Muscle of leg (tissue), 11 donors: ENCODE measurements around the gene DNAJC5G. TPM values are rescaled to one million over a fixed set of nuclear protein-coding genes. Genes with fewer than 3 reads are reported as not detected.
A peak's percentile ranks its signal among the peaks of the same experiment; 100 is the strongest.
"Not testable (repeated sequence)": the region's sequence is repeated elsewhere in the genome, so short reads cannot be mapped to it uniquely, and the experiment has no call there.

ENCODE experiments used
- DNase-seq: peaks from one replicate; pipeline ENCODE4 v3.0.0; 2013
- H3K27ac ChIP-seq: one replicate; pipeline ENCODE4 v1.5.1; 2013; ENCODE audit warnings: mild to moderate bottlenecking, low read length, control low read depth
- H3K27me3 ChIP-seq: one replicate; pipeline ENCODE4 v1.6.1; 2013; ENCODE audit warnings: low read length; ENCODE audit not compliant: control insufficient read depth, insufficient read depth
- H3K36me3 ChIP-seq: one replicate; pipeline ENCODE4 v1.6.1; 2013; ENCODE audit warnings: low read length; ENCODE audit not compliant: control insufficient read depth, insufficient read depth
- H3K4me1 ChIP-seq: one replicate; pipeline ENCODE4 v1.6.1; 2013; ENCODE audit warnings: low read length; ENCODE audit not compliant: control insufficient read depth, insufficient read depth
- H3K4me3 ChIP-seq: one replicate; pipeline ENCODE4 v1.5.1; 2013; ENCODE audit warnings: low read length, control low read depth
- H3K9me3 ChIP-seq: replicated peaks from 2 replicates; pipeline ENCODE4 v1.6.1; 2013; ENCODE audit warnings: low read depth, low read length; ENCODE audit not compliant: control insufficient read depth
- WGBS: methylation state at CpG from one replicate; pipeline ENCODE4 v1.1.5; 2013; ENCODE audit warnings: missing lambda C conversion rate; ENCODE audit not compliant: insufficient coverage; 5-methylcytosine and 5-hydroxymethylcytosine counted together
- polyA plus RNA-seq, 8 donors: library from polyadenylated mRNA; unstranded; fragments of 120-200 nt; gene quantifications; one replicate each; pipeline versions ENCODE4 v1.2.1 to v1.2.3, GENCODE V29; 2013; ENCODE audit warnings: inconsistent platforms in 1 of 8, low replicate concordance in 1 of 8; ENCODE audit not compliant: insufficient read length in 8 of 8, insufficient read depth in 1 of 8
- total RNA-seq: library from RNA; stranded (reverse); fragments of 120-200 nt; gene quantifications from one replicate; pipeline ENCODE4 v1.2.4, GENCODE V29; 2013

DNAJC5G gene
- total and polyA plus RNA-seq, 9 donors: 0.19 to 0.23 (median 0.19) TPM; not detected in 6

DNA sequence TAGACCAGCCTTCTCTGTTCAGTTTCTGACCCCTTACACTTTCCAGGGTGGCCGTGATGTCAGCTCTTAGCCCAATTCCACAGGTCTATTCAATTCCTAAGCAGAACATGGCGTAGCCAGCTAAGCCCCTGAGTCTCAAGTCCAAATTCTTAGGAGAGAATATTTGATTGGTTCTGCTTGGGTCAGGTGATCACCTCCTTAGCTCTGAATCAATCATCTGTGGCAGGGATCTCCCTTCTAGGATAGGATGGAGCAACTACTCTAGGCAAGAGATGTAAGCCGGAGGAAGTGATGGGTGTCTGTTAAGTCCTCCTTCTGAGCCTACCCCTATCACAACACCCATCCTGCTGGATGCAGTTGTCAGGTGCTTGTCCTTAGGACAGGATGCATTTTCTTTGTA is 22.0 kb downstream of the DNAJC5G start:
- no CpG with 5 or more reads among the region's 3 CpGs for WGBS
- H3K27me3 ChIP-seq: peaks cover 4% of the 10 kb centered on the region
- no peak overlapping the region for H3K4me3 ChIP-seq
- no peak overlapping the region for H3K27ac ChIP-seq
- peaks cover 6% of the 10 kb centered on the region for H3K36me3 ChIP-seq
- DNase-seq: no peak
- H3K9me3 ChIP-seq: no peaks in the 10 kb centered on the region
- peaks cover 2% of the 10 kb centered on the region for H3K4me1 ChIP-seq

DNA sequence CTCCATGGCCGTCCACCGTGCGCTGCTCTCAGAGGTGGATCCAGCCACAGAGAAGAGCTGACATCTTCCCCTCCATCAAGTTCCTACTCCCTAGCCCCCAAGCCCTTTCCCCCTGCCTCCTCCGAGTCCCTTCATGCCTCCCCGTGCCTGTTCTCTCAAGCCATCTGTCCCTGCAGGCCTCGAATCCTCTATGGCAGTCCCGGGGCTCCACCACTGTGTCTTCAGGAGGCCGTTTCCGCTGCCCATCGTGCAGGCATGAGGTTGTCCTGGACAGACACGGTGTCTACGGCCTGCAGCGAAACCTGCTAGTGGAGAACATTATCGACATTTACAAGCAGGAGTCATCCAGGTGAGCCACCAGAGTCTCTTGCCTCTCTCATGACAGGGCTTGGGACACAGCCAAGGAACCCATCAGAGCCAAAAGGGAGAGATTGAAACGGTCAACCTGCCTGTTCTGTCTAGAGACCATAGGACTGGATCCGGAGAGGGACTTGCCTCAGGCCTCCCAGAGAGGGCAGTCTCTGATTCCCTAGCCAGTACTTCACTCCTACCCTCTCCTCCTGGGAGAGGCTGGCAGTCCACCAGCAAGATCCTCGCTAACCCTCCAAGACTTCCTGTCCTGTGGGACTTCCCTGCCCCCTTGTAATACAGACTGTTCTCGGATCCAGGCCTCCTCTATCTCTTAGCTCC is 23.3 kb downstream of the DNAJC5G start:
- no peaks in the 10 kb centered on the region for H3K9me3 ChIP-seq
- no peak for DNase-seq
- H3K27me3 ChIP-seq: peaks cover 2% of the 10 kb centered on the region
- H3K4me1 ChIP-seq: no peaks in the 10 kb centered on the region
- peaks cover 6% of the 10 kb centered on the region for H3K36me3 ChIP-seq
- WGBS: 74% methylated on average over 11 of the region's 18 CpGs
- H3K4me3 ChIP-seq: no peak overlapping the region
- H3K27ac ChIP-seq: no peak overlapping the region

DNA sequence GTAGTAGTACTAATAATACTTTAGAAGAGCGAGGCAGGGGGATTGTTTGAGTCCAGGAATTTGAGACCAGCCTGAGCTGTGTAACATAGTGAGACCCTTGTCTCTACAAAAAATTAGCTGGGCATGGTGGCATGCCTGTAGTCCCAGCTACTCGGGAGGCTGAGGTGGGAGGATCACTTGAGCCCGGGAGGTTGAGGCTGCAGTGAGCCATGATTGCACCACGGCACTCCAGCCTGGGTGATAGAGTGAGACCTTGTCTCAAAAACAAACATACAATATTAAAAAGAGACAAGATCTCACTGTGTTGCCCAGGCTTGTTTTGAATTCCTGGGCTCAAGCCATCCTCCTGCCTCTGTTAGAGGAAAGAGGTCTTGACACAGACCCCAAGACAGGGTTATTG is 25.4 kb downstream of the DNAJC5G start:
- peaks cover 14% of the 10 kb centered on the region for H3K27me3 ChIP-seq
- H3K27ac ChIP-seq, H3K36me3 ChIP-seq, H3K4me1 ChIP-seq, H3K4me3 ChIP-seq, DNase-seq, H3K9me3 ChIP-seq: not testable (repeated sequence)
- 100% methylated on average over 1 of the region's 4 CpGs for WGBS

DNA sequence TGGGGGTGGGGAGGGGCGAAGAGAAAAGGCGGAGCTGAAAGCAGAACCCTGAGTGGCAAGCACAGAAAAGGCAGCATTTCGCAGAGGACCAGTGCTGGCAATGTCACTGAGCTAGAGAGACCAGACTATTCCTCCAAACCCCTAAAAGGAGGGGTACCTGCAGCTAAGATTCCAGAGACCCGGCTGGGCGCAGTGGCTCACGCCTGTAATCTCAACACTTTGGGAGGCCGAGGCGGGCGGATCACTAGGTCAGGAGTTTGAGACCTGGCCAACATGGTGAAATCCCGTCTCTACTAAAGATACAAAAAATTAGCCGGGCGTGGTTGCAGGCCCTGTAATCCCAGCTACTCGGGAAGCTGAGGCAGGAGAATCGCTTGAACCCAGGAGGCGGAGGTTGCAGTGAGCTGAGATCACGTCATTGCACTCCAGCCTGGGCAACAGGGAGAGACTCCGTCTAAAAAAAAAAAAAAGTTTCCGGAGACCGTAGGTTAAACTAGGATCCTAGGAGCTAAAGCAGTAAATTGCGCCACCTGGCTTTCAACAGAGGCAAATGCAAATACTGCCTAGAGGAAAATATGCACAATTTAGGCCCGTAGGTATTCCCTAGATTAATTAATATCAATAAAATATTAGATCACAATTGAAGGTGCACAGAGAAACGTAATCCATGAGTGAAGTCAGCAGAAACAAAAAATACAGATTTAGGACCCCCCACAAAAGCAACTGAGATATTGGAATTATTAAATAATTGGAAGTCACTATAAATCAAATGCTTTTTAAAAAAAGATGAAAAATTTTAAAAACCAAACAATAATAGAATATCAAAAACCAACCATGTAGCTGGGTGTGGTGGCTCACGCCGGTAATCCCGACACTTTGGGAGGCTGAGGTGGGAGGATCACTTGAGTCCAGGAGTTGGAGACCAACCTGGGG is 28.1 kb downstream of the DNAJC5G start:
- Histone ChIP-seq H3K4me1 (no peaks in the 10 kb centered on the region), H3K4me3 (no peak overlapping the region), H3K36me3 (peaks cover 10% of the 10 kb centered on the region), H3K27me3 (peaks cover 37% of the 10 kb centered on the region), H3K9me3 (no peaks in the 10 kb centered on the region), H3K27ac (no peak overlapping the region)
- DNase-seq: peak; percentile 67
- 30% methylated on average over 12 of the region's 25 CpGs for WGBS

- H3K9me3 ChIP-seq: no peaks in the 10 kb centered on the region
- no peaks in the 10 kb centered on the region for H3K4me1 ChIP-seq
- no peak for DNase-seq
- H3K27ac ChIP-seq: no peak overlapping the region
- 87% methylated on average over 10 of the region's 13 CpGs for WGBS
- H3K4me3 ChIP-seq: no peak overlapping the region
- peaks cover 15% of the 10 kb centered on the region for H3K36me3 ChIP-seq
- peaks cover 43% of the 10 kb centered on the region for H3K27me3 ChIP-seq
These were observed 29.4 kb downstream of the DNAJC5G start for GRCh38 chr2:27304488-27305240.

DNA sequence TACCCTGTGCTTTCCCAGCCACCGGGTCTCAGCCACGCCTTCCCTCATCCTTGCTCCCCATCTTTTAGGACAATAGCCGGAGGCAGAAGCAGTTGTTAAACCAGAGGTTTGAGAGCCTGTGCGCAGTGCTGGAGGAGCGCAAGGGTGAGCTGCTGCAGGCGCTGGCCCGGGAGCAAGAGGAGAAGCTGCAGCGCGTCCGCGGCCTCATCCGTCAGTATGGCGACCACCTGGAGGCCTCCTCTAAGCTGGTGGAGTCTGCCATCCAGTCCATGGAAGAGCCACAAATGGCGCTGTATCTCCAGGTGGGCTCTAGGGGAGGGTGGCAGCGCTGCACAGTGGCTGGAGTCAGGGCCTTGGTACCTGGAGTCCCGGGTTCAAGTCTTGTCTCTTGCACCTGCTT is 30.3 kb downstream of the DNAJC5G start:
- H3K4me1 ChIP-seq: no peaks in the 10 kb centered on the region
- no peak overlapping the region for H3K4me3 ChIP-seq
- H3K27ac ChIP-seq: no peak overlapping the region
- 86% methylated on average over 14 of the region's 16 CpGs for WGBS
- no peaks in the 10 kb centered on the region for H3K9me3 ChIP-seq
- peaks cover 18% of the 10 kb centered on the region for H3K36me3 ChIP-seq
- DNase-seq: no peak
- H3K27me3 ChIP-seq: peaks cover 43% of the 10 kb centered on the region

DNA sequence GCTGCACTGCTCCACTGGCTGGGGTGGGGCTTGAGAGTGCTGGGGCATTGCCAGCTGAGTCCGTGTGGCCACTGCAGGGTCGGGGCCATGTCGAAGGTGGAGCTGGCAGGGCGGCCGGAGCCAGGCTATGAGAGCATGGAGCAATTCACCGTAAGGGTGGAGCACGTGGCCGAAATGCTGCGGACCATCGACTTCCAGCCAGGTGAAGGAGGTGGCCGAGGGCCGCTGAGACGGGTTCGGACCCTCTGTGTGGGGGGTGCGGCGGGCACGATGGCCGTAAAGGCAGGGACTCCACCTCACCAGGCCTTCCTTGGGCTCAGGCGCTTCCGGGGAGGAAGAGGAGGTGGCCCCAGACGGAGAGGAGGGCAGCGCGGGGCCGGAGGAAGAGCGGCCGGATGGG is 30.9 kb downstream of the DNAJC5G start:
- Histone ChIP-seq H3K27ac (no peak overlapping the region), H3K9me3 (no peaks in the 10 kb centered on the region), H3K4me3 (no peak overlapping the region), H3K4me1 (no peaks in the 10 kb centered on the region), H3K36me3 (peaks cover 19% of the 10 kb centered on the region), H3K27me3 (peaks cover 43% of the 10 kb centered on the region)
- WGBS: 43% methylated on average over 19 of the region's 26 CpGs
- no peak for DNase-seq

DNA sequence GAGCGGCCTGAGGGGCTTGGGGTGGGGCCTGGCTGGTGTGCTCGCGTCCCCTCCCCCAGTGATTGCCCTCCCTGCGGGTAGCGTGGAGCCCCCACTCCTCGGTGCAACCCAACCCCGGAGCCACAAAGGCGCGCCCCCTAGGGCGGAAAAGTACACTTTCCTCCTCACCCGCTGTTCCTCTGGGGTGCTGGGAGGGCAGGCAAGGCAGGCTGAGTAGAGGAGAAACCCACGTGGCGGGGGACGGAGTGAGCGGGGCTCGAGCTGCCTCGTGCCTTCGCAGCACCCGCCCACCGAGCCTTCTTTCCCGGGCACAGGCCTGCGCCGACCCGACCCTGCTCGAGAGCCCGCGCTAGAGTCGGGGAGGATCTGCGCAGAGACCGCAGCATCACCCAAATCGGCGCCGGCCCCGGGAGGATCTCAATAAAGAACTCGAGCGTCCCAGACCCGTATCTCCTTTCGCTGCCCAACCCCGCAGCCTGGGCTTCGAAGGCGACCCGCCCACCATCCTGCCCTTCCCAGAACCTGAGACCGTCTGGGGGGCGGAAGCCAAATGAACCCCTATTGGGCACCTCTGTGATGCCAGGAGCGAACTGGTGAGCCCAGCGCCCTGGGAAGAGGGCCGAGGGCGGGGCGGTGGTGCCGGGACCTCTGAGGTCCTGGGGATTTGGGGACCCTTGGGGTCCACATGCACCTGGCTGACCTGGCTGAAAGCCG is 31.5 kb downstream of the DNAJC5G start:
- Histone ChIP-seq H3K4me1 (no peaks in the 10 kb centered on the region), H3K36me3 (peaks cover 22% of the 10 kb centered on the region), H3K27me3 (peaks cover 43% of the 10 kb centered on the region), H3K4me3 (no peak overlapping the region), H3K27ac (no peak overlapping the region), H3K9me3 (no peaks in the 10 kb centered on the region)
- 4% methylated on average over 47 of the region's 51 CpGs for WGBS
- no peak for DNase-seq

- H3K4me1 ChIP-seq: no peaks in the 10 kb centered on the region
- H3K9me3 ChIP-seq: no peaks in the 10 kb centered on the region
- peaks cover 25% of the 10 kb centered on the region for H3K36me3 ChIP-seq
- DNase-seq: no peak
- H3K27ac ChIP-seq: no peak overlapping the region
- WGBS: 7% methylated on average over 12 of the region's 14 CpGs
- H3K27me3 ChIP-seq: peaks cover 43% of the 10 kb centered on the region
- no peak overlapping the region for H3K4me3 ChIP-seq
These were observed 32.0 kb downstream of the DNAJC5G start for GRCh38 chr2:27307287-27307544.
